GM12875 (cell line): ENCODE data around the gene IL22.
"Not testable (repeated sequence)": the region's sequence is repeated elsewhere in the genome, so short reads cannot be mapped to it uniquely, and the experiment has no call there.

Experiments used
- H3K4me3 ChIP-seq: one replicate; pipeline ENCODE4 v1.5.1; 2011; ENCODE audit warnings: low read depth, low read length, control low read depth
- TF ChIP-seq, protein P1 (sequence below): IDR thresholded peaks from 2 replicates; pipeline ENCODE4 v1.5.1; 2011; ENCODE audit warnings: low read depth, mild to moderate bottlenecking, control low read depth, inconsistent platforms, low read length, moderate library complexity, borderline replicate concordance; ENCODE audit not compliant: insufficient read depth

Gene IL22

DNA sequence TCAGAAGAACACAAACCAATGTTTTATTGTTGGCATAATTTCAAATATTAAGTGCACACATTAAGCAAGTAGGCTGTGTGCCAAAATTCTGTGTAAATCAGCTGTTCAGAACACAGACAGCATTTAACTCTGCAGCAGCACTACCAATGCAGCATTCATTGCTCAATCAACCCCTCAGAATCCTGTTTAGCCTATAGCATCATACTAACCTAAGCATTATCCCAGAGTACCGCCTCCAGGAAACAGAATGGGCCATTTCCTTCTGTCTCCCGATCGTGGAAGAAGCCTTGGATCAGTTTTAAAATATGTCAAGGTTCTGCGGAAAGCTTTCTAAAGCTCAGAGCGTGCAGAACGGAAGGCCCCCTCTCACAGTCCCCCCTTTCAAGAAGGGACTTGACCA, 31.1 kb downstream of the IL22 start:
- TF ChIP-seq, protein P1, sequence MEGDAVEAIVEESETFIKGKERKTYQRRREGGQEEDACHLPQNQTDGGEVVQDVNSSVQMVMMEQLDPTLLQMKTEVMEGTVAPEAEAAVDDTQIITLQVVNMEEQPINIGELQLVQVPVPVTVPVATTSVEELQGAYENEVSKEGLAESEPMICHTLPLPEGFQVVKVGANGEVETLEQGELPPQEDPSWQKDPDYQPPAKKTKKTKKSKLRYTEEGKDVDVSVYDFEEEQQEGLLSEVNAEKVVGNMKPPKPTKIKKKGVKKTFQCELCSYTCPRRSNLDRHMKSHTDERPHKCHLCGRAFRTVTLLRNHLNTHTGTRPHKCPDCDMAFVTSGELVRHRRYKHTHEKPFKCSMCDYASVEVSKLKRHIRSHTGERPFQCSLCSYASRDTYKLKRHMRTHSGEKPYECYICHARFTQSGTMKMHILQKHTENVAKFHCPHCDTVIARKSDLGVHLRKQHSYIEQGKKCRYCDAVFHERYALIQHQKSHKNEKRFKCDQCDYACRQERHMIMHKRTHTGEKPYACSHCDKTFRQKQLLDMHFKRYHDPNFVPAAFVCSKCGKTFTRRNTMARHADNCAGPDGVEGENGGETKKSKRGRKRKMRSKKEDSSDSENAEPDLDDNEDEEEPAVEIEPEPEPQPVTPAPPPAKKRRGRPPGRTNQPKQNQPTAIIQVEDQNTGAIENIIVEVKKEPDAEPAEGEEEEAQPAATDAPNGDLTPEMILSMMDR, result no peak
- H3K4me3 ChIP-seq, result no peak overlapping the region

DNA sequence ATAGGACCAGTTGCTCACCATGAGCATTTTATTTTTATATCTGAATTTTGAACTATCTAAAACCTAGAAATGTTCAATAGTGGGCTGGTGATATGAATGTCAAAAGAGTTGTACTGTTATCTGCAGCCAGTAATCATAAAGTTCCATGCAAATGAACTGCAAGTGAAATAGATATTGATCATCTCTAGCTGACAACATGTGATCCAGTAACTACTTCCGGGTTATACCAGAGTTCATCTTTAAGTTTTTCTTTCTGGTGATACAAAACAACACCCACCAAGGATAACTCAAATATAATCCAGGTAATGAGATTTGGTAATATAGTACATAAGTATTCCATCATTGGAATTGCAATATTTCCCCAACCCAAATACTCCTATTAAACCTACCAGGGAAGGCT, 31.9 kb downstream of the IL22 start:
- no peak overlapping the region for H3K4me3 ChIP-seq
- TF ChIP-seq, protein P1, result no peak

DNA sequence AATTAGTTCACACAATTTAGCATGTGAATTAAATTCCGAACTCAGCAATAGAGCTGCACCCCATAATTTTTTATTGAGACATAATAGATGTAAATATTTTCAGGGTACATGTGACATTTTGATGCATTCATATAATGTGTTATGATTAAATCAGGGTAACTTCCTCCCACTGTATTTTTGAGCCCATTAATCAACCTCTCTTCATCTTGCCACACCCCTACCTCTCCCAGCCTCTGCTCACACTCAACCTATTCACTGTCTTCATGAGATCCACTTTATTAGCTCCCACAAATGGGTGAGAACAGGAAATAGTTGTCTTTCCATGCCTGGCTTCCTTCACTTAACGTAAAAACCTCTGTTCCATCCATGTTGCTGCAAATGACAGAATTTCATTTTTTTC, 42.5 kb downstream of the IL22 start:
- TF ChIP-seq, protein P1, result no peak
- no peak overlapping the region for H3K4me3 ChIP-seq

DNA sequence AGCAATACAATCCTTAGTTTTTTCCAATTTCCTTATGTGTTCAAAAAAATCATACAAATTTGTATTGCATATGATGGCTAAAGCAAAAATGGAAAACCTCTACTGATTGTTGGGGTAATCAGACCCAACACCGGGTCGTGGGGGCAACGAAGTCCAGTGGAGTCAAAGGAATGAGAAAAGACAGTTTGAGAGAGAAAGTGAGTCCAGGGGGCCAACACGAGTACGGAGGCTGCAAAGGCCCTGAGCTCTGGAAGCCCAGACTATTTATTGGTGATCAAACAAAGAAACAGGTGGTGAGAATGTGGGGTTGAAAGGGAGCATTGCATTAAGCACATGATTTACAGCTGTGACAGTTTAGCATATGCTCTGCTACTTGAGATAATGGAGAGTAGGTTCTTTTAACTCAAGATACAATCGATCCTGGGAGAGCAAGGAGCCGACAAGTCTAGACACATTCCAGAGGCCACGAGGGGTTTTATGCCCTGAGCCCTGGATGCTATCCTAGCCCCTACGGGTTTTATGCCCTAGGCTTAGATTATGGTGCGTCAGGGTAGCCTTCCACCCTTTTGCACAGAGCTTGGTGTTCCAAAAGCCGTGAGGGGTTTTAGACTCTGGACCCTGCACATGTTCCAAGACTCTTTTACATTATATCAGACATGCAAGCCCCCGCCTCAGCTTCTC, 44.2 kb downstream of the IL22 start:
- not testable (repeated sequence) for H3K4me3 ChIP-seq

DNA sequence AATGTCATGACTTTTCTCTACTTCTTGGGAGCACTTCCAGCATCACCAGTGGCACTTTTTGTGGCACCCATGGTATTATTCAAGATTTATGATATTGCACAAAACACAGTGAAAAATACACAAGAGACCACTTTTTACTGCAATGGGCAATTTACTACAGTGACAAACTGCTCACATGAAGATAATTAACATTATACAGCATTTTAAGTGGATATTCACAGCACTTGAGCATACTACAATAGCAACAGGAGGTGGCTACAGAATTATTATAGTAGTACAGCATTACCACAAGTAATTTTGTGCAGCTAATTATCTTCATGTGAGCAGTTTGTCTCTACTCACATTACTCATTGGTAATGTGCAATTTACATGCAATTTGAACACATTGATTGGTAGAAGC, 46.1 kb downstream of the IL22 start:
- H3K4me3 ChIP-seq, result no peak overlapping the region
- TF ChIP-seq, protein P1, result no peak

DNA sequence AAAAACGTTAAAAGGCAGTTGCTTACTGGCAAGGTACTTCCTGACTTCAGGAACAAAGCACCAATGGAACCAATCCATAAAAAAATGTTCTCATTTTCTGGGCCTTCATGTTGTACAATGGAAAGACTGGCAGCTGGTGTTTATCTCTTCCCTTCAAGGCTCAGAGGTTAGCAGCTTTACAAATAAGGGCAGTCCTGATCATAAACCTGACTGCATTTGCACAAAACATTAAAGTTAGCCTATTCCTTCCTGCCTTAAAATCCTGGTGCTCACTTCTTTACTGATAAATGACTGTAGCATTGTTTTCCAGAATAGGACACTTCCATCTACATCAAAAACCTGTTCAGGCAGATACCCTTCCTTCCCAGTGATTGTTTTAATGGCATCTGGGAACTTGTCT, 47.0 kb downstream of the IL22 start:
- no peak overlapping the region for H3K4me3 ChIP-seq
- TF ChIP-seq, protein P1, result no peak

DNA sequence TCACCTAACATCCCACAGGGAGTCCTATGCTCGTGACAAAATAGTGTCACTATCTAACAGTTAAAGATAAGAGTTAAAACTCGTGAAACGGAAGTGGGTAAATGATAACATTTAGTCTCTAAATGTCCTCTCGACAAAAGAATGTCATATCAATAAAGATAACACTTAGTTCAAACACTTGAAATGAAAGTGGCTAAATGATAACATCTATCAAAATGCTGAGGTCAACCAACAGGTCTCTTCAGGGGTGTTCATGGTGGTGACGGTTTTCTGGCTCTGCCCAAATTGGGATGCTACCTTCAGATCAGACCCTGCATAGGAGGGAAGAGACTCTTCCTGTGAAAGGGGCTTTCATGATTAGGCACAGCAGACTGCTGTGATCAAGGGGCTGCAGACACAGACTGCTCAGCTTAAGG, 49.9 kb downstream of the IL22 start:
- no peak overlapping the region for H3K4me3 ChIP-seq
- TF ChIP-seq, protein P1, result no peak
